Stimulated activated CD8-positive, alpha-beta memory T cell treated with anti-CD3 and anti-CD28 coated beads, Interleukin-4, amount 100 ng/mL, for 24 hours (primary cell): ENCODE data around the gene PVALB.

Experiments
- DNase-seq: peaks from one replicate; pipeline ENCODE4 v3.0.0-alpha.2; 2020; ENCODE audit warnings: low read depth

Gene PVALB

DNA sequence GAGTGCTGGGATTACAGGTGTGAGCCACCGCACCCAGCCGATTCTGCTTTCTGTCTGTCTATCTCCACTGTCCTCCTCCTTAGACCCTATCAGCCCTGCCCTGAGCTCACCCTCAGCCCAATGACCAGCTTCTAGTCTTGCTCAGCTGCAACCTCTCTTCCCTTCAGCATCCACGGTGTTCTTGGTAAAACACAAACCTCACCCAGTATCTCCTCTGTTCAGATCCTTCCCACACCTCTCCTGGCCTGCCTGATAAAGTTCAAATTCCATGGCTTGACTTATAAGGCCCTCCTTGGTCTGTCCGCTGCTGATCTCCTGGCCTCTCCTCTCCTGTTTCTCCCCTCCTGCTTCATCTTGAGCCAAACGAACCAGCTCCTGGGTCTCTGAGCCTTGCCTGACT is 29.4 kb upstream of the PVALB start:
- DNase-seq, result no peak

- DNase-seq, result no peak
These were observed 23.3 kb upstream of the PVALB start for GRCh38 chr22:36840106-36840505.

GRCh38 chr22:36839356-36840073 is 22.7 kb upstream of the PVALB start:
- no peak for DNase-seq

GRCh38 chr22:36838119-36839030 is 21.5 kb upstream of the PVALB start:
- no peak for DNase-seq

GRCh38 chr22:36835903-36836302 is 19.1 kb upstream of the PVALB start:
- DNase-seq, result no peak

DNA sequence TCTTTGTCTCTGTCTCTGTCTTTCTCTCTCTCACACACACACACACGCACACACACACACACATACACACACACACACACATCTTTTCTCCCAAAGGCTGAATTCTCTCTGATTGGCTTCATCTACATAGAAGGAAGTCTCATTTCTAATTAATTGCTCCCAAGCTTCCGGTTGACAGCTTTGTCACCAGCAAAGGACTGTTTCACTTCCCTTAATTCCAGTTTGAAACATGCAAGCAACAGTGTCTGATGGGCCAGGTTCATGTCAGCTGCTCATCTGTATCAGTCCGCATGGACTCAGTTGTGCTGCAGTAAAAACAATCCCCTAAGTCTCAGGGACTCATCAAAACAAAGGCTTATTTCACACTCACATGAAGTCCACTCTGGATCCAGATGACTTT is 16.2 kb upstream of the PVALB start:
- no peak for DNase-seq

- no peak for DNase-seq
These were observed 14.9 kb upstream of the PVALB start for GRCh38 chr22:36831717-36832116.

GRCh38 chr22:36831206-36831605 is 14.4 kb upstream of the PVALB start:
- no peak for DNase-seq

GRCh38 chr22:36830601-36831000 is 13.8 kb upstream of the PVALB start:
- no peak for DNase-seq

DNA sequence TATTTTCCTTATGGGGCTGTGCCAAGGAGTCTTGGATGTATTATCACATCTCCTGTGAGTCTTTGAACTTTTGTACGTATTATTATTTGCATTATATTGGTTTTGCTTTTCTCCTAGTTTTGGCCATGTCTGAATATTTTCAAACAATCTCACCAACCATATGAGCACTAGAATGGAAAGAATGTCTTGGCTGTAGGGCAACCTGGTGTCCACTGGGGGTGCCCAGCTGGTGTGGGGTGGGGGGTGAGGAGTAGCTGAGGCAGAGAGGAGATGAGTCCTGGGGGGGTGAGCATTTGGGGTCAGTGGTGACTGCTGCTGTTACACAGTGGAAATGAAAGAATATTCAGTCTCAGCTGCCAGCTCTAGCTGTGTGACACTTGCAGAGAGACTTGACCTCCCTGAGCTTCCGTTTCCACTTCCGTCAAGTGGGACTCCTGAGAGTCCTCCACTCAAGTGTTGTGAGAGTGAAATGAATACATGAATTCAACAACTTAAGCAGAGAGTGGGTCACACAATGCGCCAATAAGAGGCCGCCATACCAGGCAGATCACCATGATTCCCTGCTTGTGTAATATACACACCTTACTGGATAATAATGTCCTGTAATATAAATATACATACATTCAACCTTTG is 12.7 kb upstream of the PVALB start:
- no peak for DNase-seq

DNA sequence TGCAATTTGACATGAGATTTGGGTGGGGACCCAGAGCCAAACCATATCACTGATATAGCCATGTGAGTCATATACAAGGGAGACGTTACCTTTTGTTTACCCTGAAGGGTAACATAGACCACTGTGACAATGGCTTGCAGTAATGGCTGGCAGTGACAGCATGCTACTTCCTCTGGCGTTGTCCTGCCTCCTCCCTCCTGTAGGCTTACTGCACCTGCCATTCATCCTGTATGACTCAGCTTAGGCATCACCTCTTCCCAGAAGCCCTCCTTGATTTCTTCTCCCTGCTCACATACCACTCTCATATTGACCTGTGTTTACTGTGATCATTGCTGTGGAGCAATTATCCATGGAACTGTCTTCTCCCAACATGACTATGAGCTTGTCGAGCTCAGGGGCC is 12.0 kb upstream of the PVALB start:
- DNase-seq, result no peak

DNA sequence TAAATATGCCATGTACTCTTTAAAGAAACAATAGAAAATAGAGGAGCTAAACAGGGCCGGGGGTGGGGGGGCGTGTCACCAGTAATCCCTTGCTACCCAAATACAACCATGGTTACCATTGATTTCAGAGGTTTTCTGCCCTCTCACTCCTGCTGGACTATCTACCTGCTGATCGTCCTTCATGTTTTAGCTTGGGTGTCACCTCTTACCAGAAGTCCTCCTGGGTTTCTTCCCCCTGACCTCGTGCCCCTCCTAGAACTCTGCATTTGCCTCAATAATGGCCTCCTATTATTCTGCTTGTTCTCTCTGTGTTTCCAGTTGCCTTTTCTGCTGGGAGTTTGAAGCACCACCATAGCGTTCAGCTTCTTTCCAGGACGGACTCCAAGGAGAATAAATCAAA is 9.4 kb upstream of the PVALB start:
- no peak for DNase-seq

- DNase-seq, result no peak
These were observed 7.8 kb upstream of the PVALB start for GRCh38 chr22:36824655-36825054.

DNA sequence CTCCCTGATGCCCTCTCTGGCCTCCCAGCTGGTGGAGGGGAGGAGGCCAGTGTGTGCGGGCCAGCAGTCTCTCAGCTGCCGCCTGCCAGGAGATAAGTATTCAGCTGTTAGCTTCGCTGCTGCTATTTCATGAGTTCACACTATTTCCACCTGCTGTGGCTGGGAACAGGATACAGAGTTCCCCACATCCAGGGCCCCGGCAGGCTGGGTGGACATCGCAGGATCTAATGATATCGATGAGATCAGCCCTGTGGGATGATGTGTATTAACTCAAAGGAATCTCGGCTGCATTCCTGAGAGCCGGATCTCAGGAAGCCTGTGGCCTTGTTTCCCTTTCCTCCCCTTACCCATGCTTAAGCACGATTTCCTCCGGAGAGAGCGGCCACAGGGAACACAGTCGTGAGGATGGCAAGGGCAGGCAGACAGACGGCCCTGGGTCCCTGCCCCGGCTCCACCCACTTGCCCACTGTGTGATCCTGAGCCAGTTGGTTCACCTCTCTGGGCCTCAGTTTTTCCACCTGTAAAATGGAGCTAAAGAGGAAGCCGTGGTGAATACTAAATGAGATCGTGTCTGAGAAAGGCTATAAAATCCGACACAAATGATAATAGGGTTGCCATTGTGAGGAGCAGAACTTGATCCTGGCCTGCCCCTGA is 6.5 kb upstream of the PVALB start:
- no peak for DNase-seq

- no peak for DNase-seq
These were observed 5.7 kb upstream of the PVALB start for GRCh38 chr22:36822581-36822980.

DNA sequence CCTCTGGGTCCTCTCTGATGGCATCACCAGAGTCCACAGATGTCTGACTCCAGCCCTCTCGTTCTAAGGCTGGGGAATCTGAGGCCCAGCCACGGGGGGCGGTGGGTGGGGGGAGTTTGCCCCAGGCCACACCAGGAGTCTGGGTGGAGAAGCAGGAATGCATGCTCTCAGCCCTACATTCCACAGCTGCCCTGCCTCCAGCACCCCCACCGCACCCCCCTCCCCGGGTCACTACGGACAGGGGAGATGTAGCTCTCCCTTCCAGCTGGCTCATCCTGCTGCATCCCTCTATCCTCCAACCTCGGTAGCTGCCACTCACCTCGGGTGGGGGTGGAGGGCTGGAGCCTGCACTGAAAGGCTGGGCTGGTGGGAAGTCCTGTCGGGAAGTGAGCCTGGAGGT is 2.3 kb upstream of the PVALB start:
- no peak for DNase-seq

DNA sequence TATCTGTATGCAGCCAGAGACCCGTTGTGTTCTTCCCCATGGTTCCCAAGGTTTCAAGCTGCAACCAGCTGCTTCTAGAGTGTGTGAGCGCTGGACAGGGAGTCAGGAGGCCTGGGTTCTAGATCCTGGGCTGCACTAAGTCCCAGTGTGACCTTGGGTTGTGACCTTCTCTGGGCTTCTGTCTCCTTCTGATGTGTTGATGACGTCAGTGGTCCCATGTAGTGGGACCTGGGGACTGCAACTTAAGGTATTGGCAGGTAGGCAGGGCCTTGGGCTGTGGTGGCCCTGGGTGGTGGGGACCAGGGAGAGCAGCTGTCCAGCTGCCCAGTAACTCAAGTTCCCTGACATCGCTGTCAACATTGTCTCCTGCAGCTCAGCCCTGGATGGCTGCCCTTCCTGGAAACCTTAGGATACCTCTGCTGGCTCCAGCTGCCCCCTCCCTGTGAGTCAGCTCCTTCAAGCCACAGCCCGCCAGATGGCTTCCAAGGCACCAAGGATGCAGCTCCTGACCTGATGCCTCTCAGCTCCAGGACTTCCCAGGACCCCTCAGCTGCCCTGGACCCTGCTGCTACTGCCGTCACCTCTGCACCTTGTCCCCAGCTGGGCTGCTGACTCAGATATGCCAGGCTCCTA is 1.3 kb upstream of the PVALB start:
- DNase-seq, result no peak

DNA sequence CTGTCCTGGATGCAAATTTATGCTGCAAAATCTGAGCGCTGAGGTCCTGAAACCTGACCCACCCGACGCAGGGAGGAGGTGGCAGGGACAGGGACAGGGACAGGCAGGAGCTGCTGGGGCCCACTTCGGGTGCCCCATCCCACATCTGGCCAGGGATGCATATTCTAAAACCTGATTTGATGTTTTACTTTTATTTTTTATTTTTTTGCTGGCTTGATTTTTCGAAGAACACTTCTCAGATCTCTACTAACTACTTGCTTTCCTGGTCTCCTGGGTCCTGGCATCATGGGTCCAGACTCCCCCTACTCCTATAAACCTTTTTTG is 652 bp upstream of the PVALB start:
- no peak for DNase-seq

DNA sequence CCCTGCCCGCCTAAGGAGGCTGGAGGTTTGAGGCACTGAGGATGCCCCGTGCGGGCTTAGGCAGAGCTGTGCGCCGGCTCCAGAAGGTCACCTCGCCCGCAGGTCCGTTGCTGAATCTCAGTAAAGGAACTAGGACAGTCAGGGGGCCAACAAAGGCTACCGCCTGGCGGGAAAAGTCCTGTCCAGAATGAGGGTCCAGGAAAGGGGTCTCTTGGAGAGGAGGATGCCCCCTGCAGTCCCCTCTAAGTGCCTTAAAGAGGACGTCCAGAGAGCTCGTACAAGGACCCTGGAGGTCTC is 548 bp downstream of the PVALB start:
- no peak for DNase-seq

DNA sequence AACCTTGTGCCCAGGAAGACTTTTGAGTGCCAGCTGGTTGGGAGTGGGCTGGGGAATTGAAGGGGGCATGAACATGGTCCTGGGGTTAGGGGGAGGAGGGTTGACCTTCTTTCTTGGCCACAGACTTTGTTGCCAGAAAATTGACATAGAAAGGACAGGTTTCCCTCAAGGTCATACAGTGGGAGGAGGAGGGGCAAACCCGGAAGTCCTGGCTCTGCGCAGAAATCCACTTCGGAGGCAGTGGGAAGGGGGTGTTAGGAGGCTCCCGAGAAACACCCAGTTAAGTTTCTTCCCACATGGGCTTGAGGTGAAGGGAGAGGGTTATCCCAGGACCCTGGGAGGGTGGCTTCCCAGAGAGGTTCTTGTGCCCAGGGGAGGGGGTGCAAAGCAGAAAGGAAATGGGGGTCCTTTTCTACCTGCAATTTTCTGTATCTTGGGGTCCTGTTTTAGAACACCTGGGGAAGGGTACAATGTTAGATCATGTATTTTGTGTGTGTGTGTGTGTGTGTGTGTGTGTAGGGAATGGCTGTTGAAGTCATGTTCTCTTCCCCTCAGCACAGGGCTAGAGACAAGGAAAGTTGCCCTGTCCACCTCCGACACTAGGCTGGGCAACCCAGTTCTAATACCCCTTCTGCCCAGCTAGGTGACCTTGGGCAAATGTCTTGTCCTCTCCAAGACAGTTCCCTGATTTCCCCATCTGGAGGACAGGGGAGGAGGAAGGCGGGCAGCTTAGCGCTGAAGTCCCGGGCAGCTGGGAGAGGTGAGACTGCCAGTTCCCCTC is 1.1 kb downstream of the PVALB start:
- DNase-seq, result no peak

- DNase-seq, result no peak
These were observed 2.0 kb downstream of the PVALB start for GRCh38 chr22:36814801-36815200.
